IMR-90 (cell line): Measurements from ENCODE around the gene PCSK2.

ENCODE experiments used
- CTCF ChIP-seq: conservative IDR thresholded peaks from 2 replicates; pipeline ENCODE4 v1.5.1; 2012; ENCODE audit warnings: mild to moderate bottlenecking, low read depth, low read length, improper control_type of control experiment
- MAFK ChIP-seq: IDR thresholded peaks from 2 replicates; pipeline ENCODE4 v1.6.1; 2012; ENCODE audit warnings: low read depth, low read length, improper control_type of control experiment
- POLR2A ChIP-seq: IDR thresholded peaks from 2 replicates; pipeline ENCODE4 v1.6.1; 2012; ENCODE audit warnings: mild to moderate bottlenecking, low read depth, low read length
- RAD21 ChIP-seq: IDR thresholded peaks from 2 replicates; pipeline ENCODE4 v1.6.1; 2012; ENCODE audit warnings: low read length, improper control_type of control experiment
- RFX5 ChIP-seq: IDR thresholded peaks from 2 replicates; pipeline ENCODE4 v1.8.0; 2012; ENCODE audit warnings: low read depth, mild to moderate bottlenecking, low read length, moderate library complexity

DNA sequence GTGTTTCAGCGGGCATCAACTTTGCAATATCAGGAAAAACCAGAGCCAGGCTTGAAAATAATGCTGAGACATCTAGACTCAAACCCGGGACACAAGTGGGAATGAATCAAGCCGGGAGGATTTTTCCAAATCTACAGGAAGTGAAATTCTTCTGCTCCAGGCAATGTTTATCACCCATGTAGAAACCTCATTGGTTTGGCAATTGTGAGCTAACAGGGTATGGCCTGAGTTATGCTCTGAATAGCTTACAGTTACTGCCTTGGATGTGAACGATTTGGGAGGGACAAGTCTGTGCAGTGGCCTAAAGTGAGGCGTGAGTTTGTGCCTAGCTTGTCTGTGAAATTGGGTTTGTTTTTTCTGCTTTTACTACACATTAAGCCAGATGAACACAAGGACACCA, 87.4 kb downstream of the PCSK2 start:
- TF ChIP-seq POLR2A = no peak
- no peak for TF ChIP-seq CTCF
- TF ChIP-seq RFX5 = no peak
- no peak for TF ChIP-seq RAD21
- no peak for TF ChIP-seq MAFK
